Natural killer cell (primary cell): Measurements from ENCODE around the gene CCDC12. TPM values are rescaled to one million over a fixed set of nuclear protein-coding genes. Genes with fewer than 3 reads are reported as not detected.

Experiments
- ATAC-seq, 3 donors: fragments of 150-1000 bp in 2 of 3; fragments of 200-7000 bp in 1 of 3; cut with Tn5 transposase; 1 replicate in 1 of 3; 2 replicates in 2 of 3; pipeline ENCODE4 v1.10.0; 2021; ENCODE audit warnings: mild to moderate bottlenecking in 2 of 3, moderate library complexity in 2 of 3
- DNase-seq, 2 donors: peaks; one replicate each; pipeline versions ENCODE4 v3.0.0 to v3.0.0-alpha.2; 2013 to 2021; ENCODE audit warnings: mixed read lengths in 1 of 2
- H3K27ac ChIP-seq: one replicate; pipeline ENCODE4 v1.5.1; 2013; ENCODE audit warnings: mild to moderate bottlenecking, low read length
- H3K27me3 ChIP-seq: one replicate; pipeline ENCODE4 v1.6.1; 2013; ENCODE audit warnings: low read length; ENCODE audit not compliant: control insufficient read depth, insufficient read depth
- H3K36me3 ChIP-seq: one replicate; pipeline ENCODE4 v1.6.1; 2013; ENCODE audit warnings: low read length; ENCODE audit not compliant: control insufficient read depth, insufficient read depth
- H3K4me1 ChIP-seq: one replicate; pipeline ENCODE4 v1.6.1; 2013; ENCODE audit warnings: low read length; ENCODE audit not compliant: control insufficient read depth, insufficient read depth
- H3K4me3 ChIP-seq: one replicate; pipeline ENCODE4 v1.5.1; 2013; ENCODE audit warnings: low read length
- H3K9me3 ChIP-seq: one replicate; pipeline ENCODE4 v1.6.1; 2013; ENCODE audit warnings: low read length; ENCODE audit not compliant: control insufficient read depth, insufficient read depth
- H3K27ac Mint-ChIP-seq, 2 donors: one replicate each; pipeline ENCODE4 v1.8.0; 2022; ENCODE audit warnings: mild to moderate bottlenecking in 2 of 2, mixed read lengths in 2 of 2, moderate library complexity in 1 of 2
- H3K27me3 Mint-ChIP-seq, 2 donors: one replicate each; pipeline ENCODE4 v1.8.0; 2022; ENCODE audit warnings: low read depth in 2 of 2, mixed read lengths in 2 of 2
- H3K36me3 Mint-ChIP-seq: one replicate; pipeline ENCODE4 v1.8.0; 2022; ENCODE audit warnings: mixed read lengths
- H3K4me1 Mint-ChIP-seq, 2 donors: one replicate each; pipeline ENCODE4 v1.8.0; 2022; ENCODE audit warnings: mixed read lengths in 2 of 2
- H3K4me3 Mint-ChIP-seq: one replicate; pipeline ENCODE4 v1.8.0; 2022; ENCODE audit warnings: mild to moderate bottlenecking, moderate library complexity, mixed read lengths
- H3K9me3 Mint-ChIP-seq, 2 donors: one replicate each; pipeline ENCODE4 v1.8.0; 2022; ENCODE audit warnings: mixed read lengths in 2 of 2
- WGBS: methylation state at CpG from one replicate; pipeline ENCODE4 v1.1.7; 2013; ENCODE audit warnings: missing lambda C conversion rate; ENCODE audit not compliant: insufficient coverage; 5-methylcytosine and 5-hydroxymethylcytosine counted together
- intact Hi-C: fragments of 100-400 bp; cut with micrococcal nuclease; formaldehyde crosslinking; loops from one replicate; pipeline ENCODE4 v1.14.2; 2022
- total RNA-seq, 4 donors: library from RNA; stranded (reverse); fragments of 120-200 nt in 1 of 4; gene quantifications; one replicate each; pipeline versions ENCODE4 v1.2.3 to v1.2.4, GENCODE V29; 2013 to 2022
- TF ChIP-seq, protein P1 (sequence below): fragments of 200-600 bp; IDR thresholded peaks from one replicate; pipeline ENCODE4 v1.8.0; 2022; ENCODE audit warnings: antibody characterized with exemption

CCDC12 gene
- total RNA-seq, 3 donors from 2014 or later (not counting 1 experiment from before 2014, with no cell fraction given) = 104 to 114 (median 111) TPM

DNA sequence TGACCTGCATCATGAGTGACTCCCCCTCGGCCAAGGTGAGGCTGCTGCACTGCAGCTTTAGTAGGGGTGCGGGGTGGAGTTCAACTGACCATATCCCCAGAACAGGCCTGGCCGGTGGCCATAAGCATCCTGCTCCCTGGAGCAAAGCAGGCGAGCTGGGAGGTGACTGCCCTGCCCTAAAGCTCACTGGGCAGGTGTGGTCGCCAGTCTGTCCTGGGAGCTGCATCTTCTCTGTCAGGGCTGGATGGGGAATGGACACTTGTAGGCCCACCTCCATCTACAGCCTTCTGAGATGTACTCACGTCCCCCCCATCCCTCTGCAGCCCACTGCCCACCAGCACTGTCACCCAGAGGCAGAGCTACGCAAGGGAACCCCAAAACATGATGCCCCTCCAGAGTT, 17.4 kb upstream of the CCDC12 start:
- intact Hi-C loops = no loop called here
- Histone ChIP-seq H3K27me3 (no peaks in the 10 kb centered on the region), H3K9me3 (no peaks in the 10 kb centered on the region), H3K4me3 (no peak overlapping the region), H3K27ac (no peak overlapping the region), H3K4me1 (peaks cover 49% of the 10 kb centered on the region), H3K36me3 (peaks cover 91% of the 10 kb centered on the region)
- Mint-ChIP-seq H3K36me3 (no peaks in the 10 kb centered on the region), H3K4me3 (no peak overlapping the region), H3K27me3 (no peaks in the 10 kb centered on the region), H3K9me3 (no peaks in the 10 kb centered on the region), H3K27ac (no peak overlapping the region), H3K4me1 (peaks cover 16 to 50% of the 10 kb centered on the region in 2 donors)
- TF ChIP-seq, protein P1, sequence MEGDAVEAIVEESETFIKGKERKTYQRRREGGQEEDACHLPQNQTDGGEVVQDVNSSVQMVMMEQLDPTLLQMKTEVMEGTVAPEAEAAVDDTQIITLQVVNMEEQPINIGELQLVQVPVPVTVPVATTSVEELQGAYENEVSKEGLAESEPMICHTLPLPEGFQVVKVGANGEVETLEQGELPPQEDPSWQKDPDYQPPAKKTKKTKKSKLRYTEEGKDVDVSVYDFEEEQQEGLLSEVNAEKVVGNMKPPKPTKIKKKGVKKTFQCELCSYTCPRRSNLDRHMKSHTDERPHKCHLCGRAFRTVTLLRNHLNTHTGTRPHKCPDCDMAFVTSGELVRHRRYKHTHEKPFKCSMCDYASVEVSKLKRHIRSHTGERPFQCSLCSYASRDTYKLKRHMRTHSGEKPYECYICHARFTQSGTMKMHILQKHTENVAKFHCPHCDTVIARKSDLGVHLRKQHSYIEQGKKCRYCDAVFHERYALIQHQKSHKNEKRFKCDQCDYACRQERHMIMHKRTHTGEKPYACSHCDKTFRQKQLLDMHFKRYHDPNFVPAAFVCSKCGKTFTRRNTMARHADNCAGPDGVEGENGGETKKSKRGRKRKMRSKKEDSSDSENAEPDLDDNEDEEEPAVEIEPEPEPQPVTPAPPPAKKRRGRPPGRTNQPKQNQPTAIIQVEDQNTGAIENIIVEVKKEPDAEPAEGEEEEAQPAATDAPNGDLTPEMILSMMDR = no peak
- DNase-seq (no peak), ATAC-seq (no peak)
- WGBS = 95% methylated on average over 7 of the region's 7 CpGs

DNA sequence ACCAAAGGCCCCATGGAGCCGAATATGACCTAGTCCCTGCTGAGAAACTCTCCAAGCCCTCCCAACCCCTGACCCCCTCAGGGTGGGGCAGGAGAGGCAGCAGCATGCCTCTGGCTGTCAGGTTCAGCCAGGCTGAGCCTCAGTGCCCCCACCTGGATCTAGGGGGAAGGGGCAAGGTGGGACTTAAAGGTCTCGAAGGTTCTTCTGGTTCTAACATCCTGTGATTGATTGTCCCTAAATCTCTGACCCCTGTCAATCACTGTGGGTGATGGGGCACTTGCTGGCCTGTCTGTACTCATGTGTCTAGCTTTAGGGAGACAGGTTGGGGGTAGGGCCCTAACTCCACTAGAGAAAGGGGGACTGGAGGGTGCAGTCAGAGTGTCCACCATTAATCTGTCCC, 16.7 kb upstream of the CCDC12 start:
- Histone ChIP-seq H3K9me3 (no peaks in the 10 kb centered on the region), H3K27ac (no peak overlapping the region), H3K27me3 (no peaks in the 10 kb centered on the region), H3K4me3 (no peak overlapping the region), H3K36me3 (peaks cover 89% of the 10 kb centered on the region), H3K4me1 (peaks cover 52% of the 10 kb centered on the region)
- TF ChIP-seq, protein P1 = no peak
- Mint-ChIP-seq H3K4me3 (no peak overlapping the region), H3K27me3 (no peaks in the 10 kb centered on the region), H3K27ac (peak overlapping the region in 1 of 2 donors; percentile 48), H3K36me3 (no peaks in the 10 kb centered on the region), H3K9me3 (no peaks in the 10 kb centered on the region), H3K4me1 (peaks cover 21 to 55% of the 10 kb centered on the region in 2 donors)
- intact Hi-C loops = no loop called here
- ATAC-seq = no peak
- 80% methylated on average over 2 of the region's 2 CpGs for WGBS
- no peak for DNase-seq

DNA sequence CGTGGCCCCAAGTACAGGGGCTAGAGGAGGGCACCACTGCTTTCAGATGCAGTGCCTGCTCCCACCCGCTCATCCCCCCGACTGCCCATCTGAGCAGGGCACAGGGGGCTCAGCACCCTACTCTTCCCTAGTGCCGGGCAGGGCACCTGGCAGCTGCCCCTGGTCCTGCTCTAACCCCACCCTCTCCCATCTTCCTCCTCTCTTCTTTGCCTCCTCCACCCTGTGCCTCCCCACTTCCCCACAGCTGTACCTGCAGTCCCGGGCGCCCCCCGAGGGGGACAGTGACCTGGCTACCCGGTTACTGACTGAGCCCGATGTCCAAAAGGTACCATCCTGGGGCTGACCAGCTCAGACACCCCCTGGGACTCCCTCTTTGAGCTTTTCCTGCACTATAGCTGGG, 15.7 kb upstream of the CCDC12 start:
- 95% methylated on average over 9 of the region's 9 CpGs for WGBS
- no peaks in the 10 kb centered on the region for H3K36me3 Mint-ChIP-seq
- no peak overlapping the region for H3K4me3 Mint-ChIP-seq
- ATAC-seq (no peak), DNase-seq (no peak)
- peak overlapping the region; percentile 48 to 77 for H3K27ac Mint-ChIP-seq
- no peaks in the 10 kb centered on the region for H3K9me3 Mint-ChIP-seq
- H3K27ac ChIP-seq = no peak overlapping the region
- no peak overlapping the region for H3K4me3 ChIP-seq
- peaks cover 53% of the 10 kb centered on the region for H3K4me1 ChIP-seq
- peaks cover 79% of the 10 kb centered on the region for H3K36me3 ChIP-seq
- no peaks in the 10 kb centered on the region for H3K27me3 Mint-ChIP-seq
- TF ChIP-seq, protein P1 = no peak
- H3K4me1 Mint-ChIP-seq = peaks cover 21 to 58% of the 10 kb centered on the region in 2 donors
- intact Hi-C loops = no loop called here
- H3K9me3 ChIP-seq = no peaks in the 10 kb centered on the region
- no peaks in the 10 kb centered on the region for H3K27me3 ChIP-seq

- Histone ChIP-seq H3K4me3 (no peak overlapping the region), H3K9me3 (no peaks in the 10 kb centered on the region), H3K27me3 (no peaks in the 10 kb centered on the region), H3K4me1 (peaks cover 53% of the 10 kb centered on the region), H3K36me3 (peaks cover 75% of the 10 kb centered on the region), H3K27ac (no peak overlapping the region)
- peak overlapping the region; percentile 45 to 88 for H3K27ac Mint-ChIP-seq
- 96% methylated on average over 16 of the region's 16 CpGs for WGBS
- H3K4me1 Mint-ChIP-seq = peaks cover 22 to 58% of the 10 kb centered on the region in 2 donors
- H3K27me3 Mint-ChIP-seq = no peaks in the 10 kb centered on the region
- no peak for ATAC-seq
- H3K36me3 Mint-ChIP-seq = no peaks in the 10 kb centered on the region
- DNase-seq = no peak
- TF ChIP-seq, protein P1 = no peak
- intact Hi-C loops = no loop called here
- H3K4me3 Mint-ChIP-seq = no peak overlapping the region
- H3K9me3 Mint-ChIP-seq = no peaks in the 10 kb centered on the region
Observed at GRCh38 chr3:46991406-46992165, 15.0 kb upstream of the CCDC12 start.
